ENCODE data around the gene OSBPL9.

The OSBPL9 gene

GRCh38 chr1:51583532-51583931 is 33.4 kb upstream of the OSBPL9 start:
- no peak for DNase-seq (ENCODE audit: low read depth)
- TF ChIP-seq, protein P1, sequence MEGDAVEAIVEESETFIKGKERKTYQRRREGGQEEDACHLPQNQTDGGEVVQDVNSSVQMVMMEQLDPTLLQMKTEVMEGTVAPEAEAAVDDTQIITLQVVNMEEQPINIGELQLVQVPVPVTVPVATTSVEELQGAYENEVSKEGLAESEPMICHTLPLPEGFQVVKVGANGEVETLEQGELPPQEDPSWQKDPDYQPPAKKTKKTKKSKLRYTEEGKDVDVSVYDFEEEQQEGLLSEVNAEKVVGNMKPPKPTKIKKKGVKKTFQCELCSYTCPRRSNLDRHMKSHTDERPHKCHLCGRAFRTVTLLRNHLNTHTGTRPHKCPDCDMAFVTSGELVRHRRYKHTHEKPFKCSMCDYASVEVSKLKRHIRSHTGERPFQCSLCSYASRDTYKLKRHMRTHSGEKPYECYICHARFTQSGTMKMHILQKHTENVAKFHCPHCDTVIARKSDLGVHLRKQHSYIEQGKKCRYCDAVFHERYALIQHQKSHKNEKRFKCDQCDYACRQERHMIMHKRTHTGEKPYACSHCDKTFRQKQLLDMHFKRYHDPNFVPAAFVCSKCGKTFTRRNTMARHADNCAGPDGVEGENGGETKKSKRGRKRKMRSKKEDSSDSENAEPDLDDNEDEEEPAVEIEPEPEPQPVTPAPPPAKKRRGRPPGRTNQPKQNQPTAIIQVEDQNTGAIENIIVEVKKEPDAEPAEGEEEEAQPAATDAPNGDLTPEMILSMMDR (IDR thresholded peaks at IDR 0.05; ENCODE audit: insufficient read depth, low read depth, low read length, missing control alignments) = no peak
- no peak overlapping the region for H3K4me3 ChIP-seq (ENCODE audit: low read depth, low read length)

- TF ChIP-seq, protein P1 (IDR thresholded peaks at IDR 0.05; ENCODE audit: insufficient read depth, low read depth, low read length, missing control alignments) = no peak
- no peak for DNase-seq (ENCODE audit: low read depth)
Measured at GRCh38 chr1:51584021-51584420, 32.9 kb upstream of the OSBPL9 start.

GRCh38 chr1:51592711-51593110 is 24.2 kb upstream of the OSBPL9 start:
- H3K4me3 ChIP-seq (ENCODE audit: low read depth, low read length) = no peak overlapping the region
- TF ChIP-seq, protein P1 (IDR thresholded peaks at IDR 0.05; ENCODE audit: insufficient read depth, low read depth, low read length, missing control alignments) = no peak
- DNase-seq (ENCODE audit: low read depth) = no peak

More at GRCh38 chr1:51584021-51584420, 32.9 kb upstream of the OSBPL9 start:
- H3K4me3 ChIP-seq (ENCODE audit: low read depth, low read length) = no peak overlapping the region

DNA sequence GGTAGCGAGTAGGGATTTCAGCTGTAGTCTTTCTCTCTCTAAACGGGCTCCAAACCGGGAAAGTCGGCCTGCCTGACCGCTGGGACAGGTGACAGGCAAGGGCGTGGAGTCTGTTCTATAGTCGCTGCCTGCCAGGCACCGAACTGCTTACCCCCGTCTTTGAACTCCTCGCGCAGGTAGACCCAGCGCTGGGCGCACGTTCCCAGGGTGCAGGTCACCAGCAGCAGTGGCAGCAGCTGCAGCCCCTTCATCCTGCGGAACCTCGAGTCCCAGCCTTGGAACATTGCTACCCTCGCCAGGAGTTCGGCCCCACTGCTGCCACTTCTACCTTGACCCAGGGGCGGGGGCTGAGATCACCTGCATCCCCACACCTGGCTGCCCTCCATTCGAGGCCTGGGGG is 22.2 kb upstream of the OSBPL9 start:
- no peak overlapping the region for H3K4me3 ChIP-seq (ENCODE audit: low read depth, low read length)
- DNase-seq (ENCODE audit: low read depth) = no peak
- TF ChIP-seq, protein P1 (IDR thresholded peaks at IDR 0.05; ENCODE audit: insufficient read depth, low read depth, low read length, missing control alignments) = no peak

GRCh38 chr1:51600529-51600928 is 16.4 kb upstream of the OSBPL9 start:
- no peak overlapping the region for H3K4me3 ChIP-seq (ENCODE audit: low read depth, low read length)
- DNase-seq (ENCODE audit: low read depth) = no peak
- TF ChIP-seq, protein P1 (IDR thresholded peaks at IDR 0.05; ENCODE audit: insufficient read depth, low read depth, low read length, missing control alignments) = no peak

GRCh38 chr1:51600965-51601364 is 15.9 kb upstream of the OSBPL9 start:
- TF ChIP-seq, protein P1 (IDR thresholded peaks at IDR 0.05; ENCODE audit: insufficient read depth, low read depth, low read length, missing control alignments) = no peak
- DNase-seq (ENCODE audit: low read depth) = no peak
- no peak overlapping the region for H3K4me3 ChIP-seq (ENCODE audit: low read depth, low read length)

- no peak for DNase-seq (ENCODE audit: low read depth)
- H3K4me3 ChIP-seq (ENCODE audit: low read depth, low read length) = no peak overlapping the region
- TF ChIP-seq, protein P1 (IDR thresholded peaks at IDR 0.05; ENCODE audit: insufficient read depth, low read depth, low read length, missing control alignments) = no peak
Measured at GRCh38 chr1:51605961-51606723, 10.8 kb upstream of the OSBPL9 start.
